H9 (cell line): Measurements from ENCODE around the gene GALNT17. TPM values are rescaled to one million over a fixed set of nuclear protein-coding genes. Genes with fewer than 3 reads are reported as not detected.

ENCODE experiments used
- DNase-seq: peaks from one replicate; pipeline ENCODE4 v3.0.0-alpha.2; 2017
- H2AFZ ChIP-seq: one replicate; pipeline ENCODE4 v1.6.1; 2013; ENCODE audit warnings: mild to moderate bottlenecking, low read length, control low read depth, moderate library complexity
- H2AK5ac ChIP-seq: 2 replicates; pipeline ENCODE4 v1.6.1; 2013; ENCODE audit warnings: low read length, control low read depth, mixed read lengths; ENCODE audit not compliant: insufficient read length
- H2BK120ac ChIP-seq: one replicate; pipeline ENCODE4 v1.6.1; 2013; ENCODE audit warnings: low read depth, mild to moderate bottlenecking, low read length, control low read depth, inconsistent platforms; ENCODE audit not compliant: poor library complexity, severe bottlenecking
- H2BK12ac ChIP-seq: 2 replicates; pipeline ENCODE4 v1.6.1; 2013; ENCODE audit warnings: low read length, control low read depth, mixed read lengths, low read depth; ENCODE audit not compliant: insufficient read length
- H2BK15ac ChIP-seq: 2 replicates; pipeline ENCODE4 v1.6.1; 2013; ENCODE audit warnings: low read depth, low read length, control low read depth
- H2BK20ac ChIP-seq: one replicate; pipeline ENCODE4 v1.6.1; 2013; ENCODE audit warnings: low read depth, mild to moderate bottlenecking, low read length, control low read depth, inconsistent platforms; ENCODE audit not compliant: poor library complexity, severe bottlenecking
- H2BK5ac ChIP-seq: 2 replicates; pipeline ENCODE4 v1.6.1; 2013; ENCODE audit warnings: low read length, control low read depth, mixed read lengths; ENCODE audit not compliant: insufficient read length
- H3K14ac ChIP-seq: 2 replicates; pipeline ENCODE4 v1.6.1; 2013; ENCODE audit warnings: low read length, control low read depth; ENCODE audit not compliant: insufficient read depth
- H3K18ac ChIP-seq: 2 replicates; pipeline ENCODE4 v1.6.1; 2013; ENCODE audit warnings: low read depth, mild to moderate bottlenecking, mixed read lengths, low read length, control low read depth; ENCODE audit not compliant: insufficient read length
- H3K23ac ChIP-seq: 2 replicates; pipeline ENCODE4 v1.6.1; 2013; ENCODE audit warnings: low read length, control low read depth, mixed read lengths, low read depth; ENCODE audit not compliant: insufficient read length
- H3K23me2 ChIP-seq: 2 replicates; pipeline ENCODE4 v1.6.1; 2013; ENCODE audit warnings: low read depth, mild to moderate bottlenecking, mixed read lengths, low read length, control low read depth; ENCODE audit not compliant: insufficient read length, poor library complexity, severe bottlenecking
- H3K27ac ChIP-seq: 2 replicates; pipeline ENCODE4 v1.5.1; 2013; ENCODE audit warnings: low read length, control low read depth, mixed read lengths, low read depth; ENCODE audit not compliant: insufficient read length
- H3K27me3 ChIP-seq: 2 replicates; pipeline ENCODE4 v1.6.1; 2013; ENCODE audit warnings: low read length, control low read depth, inconsistent platforms; ENCODE audit not compliant: insufficient read depth
- H3K4ac ChIP-seq: 2 replicates; pipeline ENCODE4 v1.6.1; 2013; ENCODE audit warnings: low read depth, mild to moderate bottlenecking, control low read depth, inconsistent platforms, low read length, moderate library complexity
- H3K4me1 ChIP-seq: 2 replicates; pipeline ENCODE4 v1.6.1; 2013; ENCODE audit warnings: low read length, control low read depth, inconsistent platforms; ENCODE audit not compliant: insufficient read depth
- H3K4me2 ChIP-seq: 2 replicates; pipeline ENCODE4 v1.6.1; 2013; ENCODE audit warnings: low read length, control low read depth, mixed read lengths; ENCODE audit not compliant: insufficient read length, insufficient read depth
- H3K56ac ChIP-seq: 2 replicates; pipeline ENCODE4 v1.6.1; 2013; ENCODE audit warnings: low read depth, mild to moderate bottlenecking, mixed read lengths, low read length, control low read depth; ENCODE audit not compliant: insufficient read length
- H3K79me1 ChIP-seq: 2 replicates; pipeline ENCODE4 v1.6.1; 2013; ENCODE audit warnings: low read depth, mild to moderate bottlenecking, moderate library complexity, low read length, control low read depth, inconsistent platforms; ENCODE audit not compliant: insufficient read depth, poor library complexity, severe bottlenecking
- H3K79me2 ChIP-seq: 2 replicates; pipeline ENCODE4 v1.6.1; 2013; ENCODE audit warnings: low read length, control low read depth, inconsistent platforms; ENCODE audit not compliant: insufficient read depth
- H3K9ac ChIP-seq: 2 replicates; pipeline ENCODE4 v1.6.1; 2013; ENCODE audit warnings: low read length, control low read depth, mixed read lengths; ENCODE audit not compliant: insufficient read length; ENCODE audit errors: extremely low read depth
- H3K9me3 ChIP-seq: one replicate; pipeline ENCODE4 v1.6.1; 2013; ENCODE audit warnings: low read depth, low read length, inconsistent platforms; ENCODE audit not compliant: control insufficient read depth
- H3T11ph ChIP-seq: one replicate; pipeline ENCODE4 v1.6.1; 2013; ENCODE audit warnings: mild to moderate bottlenecking, low read length, control low read depth, inconsistent platforms
- H4K20me1 ChIP-seq: one replicate; pipeline ENCODE4 v1.6.1; 2013; ENCODE audit not compliant: control insufficient read depth, insufficient read length, insufficient read depth
- H4K5ac ChIP-seq: 2 replicates; pipeline ENCODE4 v1.6.1; 2013; ENCODE audit warnings: low read depth, mild to moderate bottlenecking, mixed read lengths, low read length, control low read depth; ENCODE audit not compliant: insufficient read length
- H4K8ac ChIP-seq: replicated peaks from 2 replicates; pipeline ENCODE4 v1.6.1; 2013; ENCODE audit warnings: low read length, control low read depth, mixed read lengths, low read depth; ENCODE audit not compliant: insufficient read length
- H4K91ac ChIP-seq: 2 replicates; pipeline ENCODE4 v1.6.1; 2013; ENCODE audit warnings: low read depth, mild to moderate bottlenecking, moderate library complexity, mixed read lengths, low read length, control low read depth; ENCODE audit not compliant: insufficient read length
- H3K27ac Mint-ChIP-seq, 3 experiments: 2 replicates in 2 of 3; 3 replicates in 1 of 3; pipeline ENCODE4 v1.8.0; 2020 to 2021; ENCODE audit warnings: mixed read lengths in 3 of 3, mild to moderate bottlenecking in 1 of 3, moderate library complexity in 1 of 3
- H3K27me3 Mint-ChIP-seq: 2 replicates; pipeline ENCODE4 v1.8.0; 2021; ENCODE audit warnings: low read depth, mild to moderate bottlenecking, moderate library complexity, mixed read lengths
- H3K36me3 Mint-ChIP-seq, 3 experiments: 2 replicates in 2 of 3; 3 replicates in 1 of 3; pipeline ENCODE4 v1.8.0; 2020 to 2021; ENCODE audit warnings: low read depth in 3 of 3, mixed read lengths in 3 of 3; ENCODE audit not compliant: insufficient read depth in 1 of 3
- H3K4me1 Mint-ChIP-seq, 2 experiments: 2 replicates each; pipeline ENCODE4 v1.8.0; 2020; ENCODE audit warnings: mixed read lengths in 2 of 2
- H3K4me3 Mint-ChIP-seq, 2 experiments: 2 replicates in 1 of 2; 3 replicates in 1 of 2; pipeline ENCODE4 v1.8.0; 2020 to 2021; ENCODE audit warnings: mild to moderate bottlenecking in 2 of 2, mixed read lengths in 2 of 2, moderate library complexity in 1 of 2
- H3K9me3 Mint-ChIP-seq, 2 experiments: 2 replicates in 1 of 2; 3 replicates in 1 of 2; pipeline ENCODE4 v1.8.0; 2020; ENCODE audit warnings: mild to moderate bottlenecking in 2 of 2, mixed read lengths in 2 of 2, moderate library complexity in 1 of 2
- CTCF ChIP-seq: fragments of 200-600 bp; sonication (generic); conservative IDR thresholded peaks from 3 replicates; pipeline ENCODE4 v1.8.0; 2021; ENCODE audit warnings: antibody characterized with exemption, mild to moderate bottlenecking
- WGBS: extraction: QIAGEN DNeasy Blood & Tissue Kit; methylation state at CpG from one replicate; pipeline ENCODE4 v1.1.7; 2013; ENCODE audit warnings: missing lambda C conversion rate, low lambda C conversion rate, mixed read lengths; ENCODE audit not compliant: insufficient read length; ENCODE audit errors: extremely low coverage; 5-methylcytosine and 5-hydroxymethylcytosine counted together
- total RNA-seq: library from RNA; stranded (reverse); gene quantifications from 2 replicates; pipeline ENCODE4 v1.2.1, GENCODE V29; 2021

GALNT17 gene
- total RNA-seq, 1 experiment from 2014 or later = 43.2 TPM

- no peaks in the 10 kb centered on the region for H3K27me3 ChIP-seq
- H4K8ac ChIP-seq = no peak overlapping the region
- H2BK12ac ChIP-seq = no peak overlapping the region
- no peak overlapping the region for H3K56ac ChIP-seq
- peaks cover 2% of the 10 kb centered on the region for H3K79me1 ChIP-seq
- no peak for TF ChIP-seq CTCF
- no CpG with 5 or more reads among the region's 6 CpGs for WGBS
- no peak overlapping the region for H2BK120ac ChIP-seq
- Mint-ChIP-seq H3K27me3 (no peaks in the 10 kb centered on the region), H3K4me1 (peaks cover 22 to 23% of the 10 kb centered on the region in 2 experiments), H3K27ac (peak overlapping the region in 1 of 3 experiments; percentile 40; a peak in 1 of 7 replicates), H3K36me3 (peaks cover 10 to 35% (median 24%) of the 10 kb centered on the region in 3 experiments; a peak in 6 of 7 replicates), H3K9me3 (peaks cover 3 to 4% of the 10 kb centered on the region in 2 experiments), H3K4me3 (no peak overlapping the region; a peak in 1 of 5 replicates)
- no peaks in the 10 kb centered on the region for H3K23me2 ChIP-seq
- H3K23ac ChIP-seq = no peak overlapping the region
- H3K9me3 ChIP-seq = no peaks in the 10 kb centered on the region
- H3K18ac ChIP-seq = no peak overlapping the region
- H2AK5ac ChIP-seq = no peak overlapping the region
- H2BK15ac ChIP-seq = no peak overlapping the region
- no peak overlapping the region for H3K14ac ChIP-seq
- no peak overlapping the region for H3K9ac ChIP-seq
- H3T11ph ChIP-seq = no peak overlapping the region
- no peak overlapping the region for H3K4me2 ChIP-seq
- H4K5ac ChIP-seq = no peak overlapping the region
- no peak overlapping the region for H2BK5ac ChIP-seq
- peaks cover 38% of the 10 kb centered on the region; the same call in 1 of the 2 replicates for H3K79me2 ChIP-seq
- H2AFZ ChIP-seq = no peak overlapping the region
- no peak overlapping the region for H3K4ac ChIP-seq
- H3K4me1 ChIP-seq = peaks cover 4% of the 10 kb centered on the region; the same call in 1 of the 2 replicates
- no peak overlapping the region for H4K91ac ChIP-seq
- no peak overlapping the region for H2BK20ac ChIP-seq
- H3K27ac ChIP-seq = no peak overlapping the region
- DNase-seq = no peak
- no peaks in the 10 kb centered on the region for H4K20me1 ChIP-seq
These were observed 66.4 kb downstream of the GALNT17 start for GRCh38 chr7:71198391-71198790.
